Astrocyte (in vitro differentiated cells and primary cell): ENCODE measurements around the gene AFF4.

Experiments
- CTCF ChIP-seq: IDR thresholded peaks from 2 replicates; pipeline ENCODE4 v1.5.1; 2011; ENCODE audit warnings: low read depth, mild to moderate bottlenecking, inconsistent platforms, low read length, moderate library complexity; ENCODE audit not compliant: insufficient read depth
- EZH2 ChIP-seq: IDR thresholded peaks from 2 replicates; pipeline ENCODE4 v1.6.1; 2012; ENCODE audit warnings: mild to moderate bottlenecking, low read length, inconsistent platforms; ENCODE audit not compliant: insufficient read depth

DNA sequence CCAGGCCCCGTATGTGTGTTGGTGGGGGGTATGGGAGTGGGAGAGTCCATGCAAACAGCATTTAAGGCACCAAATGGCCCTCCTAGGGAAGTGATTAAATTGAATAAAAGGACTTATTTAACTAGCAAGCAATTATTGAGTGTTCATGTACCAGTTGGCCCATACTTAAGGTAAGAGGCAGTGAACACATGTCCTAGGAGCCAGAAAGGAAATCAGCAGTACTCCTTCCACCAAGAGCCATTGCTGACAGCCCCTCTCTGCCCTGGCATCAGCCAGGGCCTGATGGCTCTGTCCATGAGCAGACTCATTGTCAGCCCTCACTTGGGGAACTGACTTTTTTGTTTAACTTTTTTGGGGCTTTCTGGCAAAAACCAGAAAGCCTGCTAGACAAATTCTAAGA is 122.5 kb downstream of the AFF4 start:
- TF ChIP-seq CTCF (no peak), EZH2 (no peak)
